ENCODE data around the gene TULP3.

DNA sequence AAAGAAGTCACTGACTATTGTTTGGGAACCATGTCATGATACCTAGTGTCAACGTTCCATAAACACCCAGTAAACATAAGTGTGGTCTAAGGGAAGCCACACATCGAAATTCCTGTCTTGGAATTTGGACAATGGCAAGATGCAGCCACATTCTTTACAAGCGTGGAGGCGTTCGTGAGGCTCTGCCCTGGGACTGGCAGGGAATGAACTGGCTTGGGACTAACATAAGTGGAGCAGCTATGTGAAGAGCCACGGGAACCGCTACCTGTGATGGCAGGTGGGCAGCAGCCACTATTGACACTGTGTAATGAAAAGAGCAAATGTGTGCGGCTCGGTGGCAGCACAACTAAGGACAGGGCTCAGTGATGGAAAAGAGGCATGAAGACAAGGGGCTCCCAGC is 45.9 kb upstream of the TULP3 start:
- TF ChIP-seq, protein P1, sequence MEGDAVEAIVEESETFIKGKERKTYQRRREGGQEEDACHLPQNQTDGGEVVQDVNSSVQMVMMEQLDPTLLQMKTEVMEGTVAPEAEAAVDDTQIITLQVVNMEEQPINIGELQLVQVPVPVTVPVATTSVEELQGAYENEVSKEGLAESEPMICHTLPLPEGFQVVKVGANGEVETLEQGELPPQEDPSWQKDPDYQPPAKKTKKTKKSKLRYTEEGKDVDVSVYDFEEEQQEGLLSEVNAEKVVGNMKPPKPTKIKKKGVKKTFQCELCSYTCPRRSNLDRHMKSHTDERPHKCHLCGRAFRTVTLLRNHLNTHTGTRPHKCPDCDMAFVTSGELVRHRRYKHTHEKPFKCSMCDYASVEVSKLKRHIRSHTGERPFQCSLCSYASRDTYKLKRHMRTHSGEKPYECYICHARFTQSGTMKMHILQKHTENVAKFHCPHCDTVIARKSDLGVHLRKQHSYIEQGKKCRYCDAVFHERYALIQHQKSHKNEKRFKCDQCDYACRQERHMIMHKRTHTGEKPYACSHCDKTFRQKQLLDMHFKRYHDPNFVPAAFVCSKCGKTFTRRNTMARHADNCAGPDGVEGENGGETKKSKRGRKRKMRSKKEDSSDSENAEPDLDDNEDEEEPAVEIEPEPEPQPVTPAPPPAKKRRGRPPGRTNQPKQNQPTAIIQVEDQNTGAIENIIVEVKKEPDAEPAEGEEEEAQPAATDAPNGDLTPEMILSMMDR (IDR thresholded peaks at IDR 0.05), result no peak
- TF ChIP-seq POLR2A (IDR thresholded peaks at IDR 0.05), result no peak
